Measurements from ENCODE around the gene ATE1. TPM values are rescaled to one million over a fixed set of nuclear protein-coding genes. Genes with fewer than 3 reads are reported as not detected.
"Not testable (repeated sequence)": the region's sequence is repeated elsewhere in the genome, so short reads cannot be mapped to it uniquely, and the experiment has no call there.

Gene ATE1
- total RNA-seq, 4 donors from 2014 or later: 15.5 to 29.8 (median 22.6) TPM

DNA sequence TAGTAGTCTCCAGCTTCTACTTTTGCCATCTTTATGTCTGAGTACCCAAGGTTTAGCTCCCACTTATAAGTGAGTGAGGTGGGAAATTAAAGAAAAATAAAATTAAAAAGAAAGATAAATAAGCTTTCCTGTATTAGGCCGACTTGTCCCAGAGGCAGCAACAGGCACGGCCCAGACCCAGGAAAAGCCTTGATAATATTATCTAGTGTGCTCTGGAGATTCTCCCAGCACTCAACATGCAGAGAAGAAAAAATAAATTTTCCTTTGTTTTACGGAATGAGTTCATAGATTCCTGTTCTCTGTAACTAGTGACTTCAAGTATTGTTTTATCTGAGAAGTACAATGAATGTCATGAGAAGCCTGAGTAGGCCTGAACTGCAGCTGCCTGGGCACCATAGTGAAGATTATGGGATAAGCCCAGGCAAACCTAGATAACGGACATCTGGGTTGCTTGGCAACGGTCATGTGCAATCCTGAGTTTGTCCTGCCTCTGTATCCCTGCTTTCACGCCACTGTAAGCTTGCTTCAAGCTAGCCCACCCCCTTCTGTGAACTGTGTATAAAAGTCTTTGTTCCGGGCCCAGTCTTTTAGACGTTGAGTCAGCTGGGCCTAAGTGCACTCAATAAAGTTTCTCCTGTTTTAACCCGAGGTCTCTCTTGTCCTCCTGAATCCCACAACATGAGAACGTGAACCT is 6.4 kb downstream of the ATE1 start:
- intact Hi-C loops (cut with DNase I): no loop called here
- no peak for DNase-seq
- TF ChIP-seq POLR2A (IDR thresholded peaks at IDR 0.05): no peak
- TF ChIP-seq, protein P1, sequence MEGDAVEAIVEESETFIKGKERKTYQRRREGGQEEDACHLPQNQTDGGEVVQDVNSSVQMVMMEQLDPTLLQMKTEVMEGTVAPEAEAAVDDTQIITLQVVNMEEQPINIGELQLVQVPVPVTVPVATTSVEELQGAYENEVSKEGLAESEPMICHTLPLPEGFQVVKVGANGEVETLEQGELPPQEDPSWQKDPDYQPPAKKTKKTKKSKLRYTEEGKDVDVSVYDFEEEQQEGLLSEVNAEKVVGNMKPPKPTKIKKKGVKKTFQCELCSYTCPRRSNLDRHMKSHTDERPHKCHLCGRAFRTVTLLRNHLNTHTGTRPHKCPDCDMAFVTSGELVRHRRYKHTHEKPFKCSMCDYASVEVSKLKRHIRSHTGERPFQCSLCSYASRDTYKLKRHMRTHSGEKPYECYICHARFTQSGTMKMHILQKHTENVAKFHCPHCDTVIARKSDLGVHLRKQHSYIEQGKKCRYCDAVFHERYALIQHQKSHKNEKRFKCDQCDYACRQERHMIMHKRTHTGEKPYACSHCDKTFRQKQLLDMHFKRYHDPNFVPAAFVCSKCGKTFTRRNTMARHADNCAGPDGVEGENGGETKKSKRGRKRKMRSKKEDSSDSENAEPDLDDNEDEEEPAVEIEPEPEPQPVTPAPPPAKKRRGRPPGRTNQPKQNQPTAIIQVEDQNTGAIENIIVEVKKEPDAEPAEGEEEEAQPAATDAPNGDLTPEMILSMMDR (IDR thresholded peaks at IDR 0.05): no peak
- peaks cover 0 to 70% (median 5%) of the 10 kb centered on the region in 3 donors for H3K36me3 ChIP-seq
- no peaks in the 10 kb centered on the region for H3K27me3 ChIP-seq
- WGBS, 2 donors: 79 to 80% methylated on average over 10 of the region's 10 CpGs
- H3K9me3 ChIP-seq: no peaks in the 10 kb centered on the region
- H3K4me1 ChIP-seq: peaks cover 0 to 17% (median 0%) of the 10 kb centered on the region in 3 donors
- no peak overlapping the region for H3K27ac ChIP-seq
- no peak overlapping the region for H3K4me3 ChIP-seq

DNA sequence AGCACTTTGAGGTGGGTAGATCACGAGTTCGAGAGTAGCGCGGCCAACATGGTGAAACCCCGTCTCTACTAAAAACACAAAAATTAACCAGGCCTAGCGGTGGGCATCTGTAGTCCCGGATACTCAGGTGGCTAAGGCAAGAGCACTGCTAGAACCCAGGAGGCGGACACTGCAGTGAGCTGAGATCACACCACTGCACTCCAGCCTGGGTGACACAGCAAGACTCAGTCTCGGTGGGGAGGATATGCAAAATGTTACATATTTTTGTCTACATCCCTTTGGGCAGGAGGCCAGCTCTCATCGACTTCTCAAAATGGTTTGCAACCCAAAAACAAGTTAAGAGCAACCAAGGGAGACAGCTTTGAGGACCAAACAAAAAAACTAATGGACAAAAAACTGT is 8.2 kb downstream of the ATE1 start:
- DNase-seq: no peak
- TF ChIP-seq POLR2A (IDR thresholded peaks at IDR 0.05): no peak
- TF ChIP-seq, protein P1 (IDR thresholded peaks at IDR 0.05): no peak
- Histone ChIP-seq H3K27ac (no peak overlapping the region), H3K4me3 (no peak overlapping the region), H3K36me3 (peaks cover 0 to 75% (median 5%) of the 10 kb centered on the region in 3 donors), H3K9me3 (no peaks in the 10 kb centered on the region), H3K27me3 (no peaks in the 10 kb centered on the region), H3K4me1 (peaks cover 0 to 1% (median 0%) of the 10 kb centered on the region in 3 donors)
- intact Hi-C loops (cut with DNase I): no loop called here
- 71 to 90% methylated on average over 4 to 10 of the region's 10 CpGs for WGBS, 2 donors

DNA sequence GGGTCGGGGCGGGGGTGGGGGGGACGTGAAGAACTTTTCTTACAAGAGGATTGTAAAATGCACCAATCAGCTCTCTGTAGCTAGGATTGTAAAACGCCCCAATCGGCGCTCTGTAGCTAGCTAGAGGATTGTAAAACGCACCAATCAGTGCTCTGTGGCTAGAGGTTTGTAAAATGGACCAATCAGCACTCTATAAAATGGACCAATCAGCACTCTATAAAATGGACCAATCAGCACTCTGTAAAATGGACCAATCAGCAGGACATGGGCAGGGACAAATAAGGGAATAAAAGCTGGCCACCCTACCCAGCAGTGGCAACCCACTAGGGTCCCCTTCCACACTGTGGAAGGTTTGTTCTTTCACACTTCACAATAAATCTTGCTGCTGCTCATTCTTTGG is 9.0 kb downstream of the ATE1 start:
- WGBS, 2 donors: 85 to 97% methylated on average over 4 of the region's 7 CpGs
- H3K4me3 ChIP-seq; intact Hi-C loops (cut with DNase I); H3K27ac ChIP-seq; H3K9me3 ChIP-seq; DNase-seq; H3K27me3 ChIP-seq; H3K4me1 ChIP-seq: not testable (repeated sequence)
- peaks cover 0 to 75% (median 5%) of the 10 kb centered on the region in 3 donors for H3K36me3 ChIP-seq

DNA sequence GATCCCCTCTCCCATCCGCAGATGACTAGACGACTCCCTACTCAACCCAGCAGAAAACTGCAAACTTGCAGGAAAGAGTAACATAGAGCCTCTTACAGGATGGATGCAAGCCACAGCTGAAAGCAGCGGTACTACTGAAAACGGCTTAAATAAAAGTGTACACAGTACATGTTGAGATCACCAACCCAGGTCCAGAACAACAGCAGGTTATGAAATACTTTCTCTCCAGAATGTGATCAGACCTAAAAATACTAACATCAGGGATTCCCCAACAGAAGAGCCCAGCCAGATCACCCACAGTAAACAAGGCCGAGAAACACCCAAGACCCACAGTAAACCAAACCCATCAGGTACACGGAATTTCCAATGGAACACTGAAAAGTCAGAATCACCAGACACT is 13.2 kb downstream of the ATE1 start:
- no peak for DNase-seq

DNA sequence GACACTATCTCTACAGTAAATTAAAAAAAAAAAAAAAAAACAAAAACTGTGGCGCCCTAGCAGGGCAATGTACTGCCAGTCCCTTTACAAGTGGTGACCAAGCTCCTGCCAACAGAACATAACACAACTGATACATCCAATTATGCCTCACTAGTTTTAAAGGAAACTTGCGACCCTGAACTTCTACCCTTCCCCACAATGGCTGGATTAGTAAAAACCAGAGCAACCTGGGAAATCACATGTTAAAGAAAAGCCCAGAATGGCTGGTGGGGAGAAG is 16.5 kb downstream of the ATE1 start:
- Histone ChIP-seq H3K36me3 (peaks cover 0 to 76% (median 3%) of the 10 kb centered on the region in 3 donors), H3K27me3 (no peaks in the 10 kb centered on the region), H3K4me3 (no peak overlapping the region), H3K27ac (peak overlapping the region in 1 of 4 donors; percentile 57), H3K4me1 (peaks cover 0 to 13% (median 0%) of the 10 kb centered on the region in 3 donors), H3K9me3 (no peaks in the 10 kb centered on the region)
- intact Hi-C loops (cut with DNase I): no loop called here
- TF ChIP-seq POLR2A (IDR thresholded peaks at IDR 0.05): no peak
- TF ChIP-seq, protein P1 (IDR thresholded peaks at IDR 0.05): no peak
- 84% methylated on average over 2 of the region's 2 CpGs for WGBS, 2 donors
- no peak for DNase-seq

More for the DNA sequence above, 13.2 kb downstream of the ATE1 start:
- TF ChIP-seq POLR2A (IDR thresholded peaks at IDR 0.05): no peak
- TF ChIP-seq, protein P1 (IDR thresholded peaks at IDR 0.05): no peak
- Histone ChIP-seq H3K9me3 (no peaks in the 10 kb centered on the region), H3K4me1 (peaks cover 0 to 13% (median 0%) of the 10 kb centered on the region in 3 donors), H3K27ac (no peak overlapping the region), H3K27me3 (no peaks in the 10 kb centered on the region), H3K36me3 (peaks cover 0 to 75% (median 8%) of the 10 kb centered on the region in 3 donors), H3K4me3 (no peak overlapping the region)
- 89 to 94% methylated on average over 5 to 6 of the region's 6 CpGs for WGBS, 2 donors
- intact Hi-C loops (cut with DNase I): no loop called here

Measured in esophagus squamous epithelium (tissue), 5 donors.